SH-SY5Y (cell line): Measurements from ENCODE around the gene RBMS1.

Experiments used
- GATA2 ChIP-seq: IDR thresholded peaks from 2 replicates; pipeline ENCODE4 v1.6.1; 2011; ENCODE audit warnings: mild to moderate bottlenecking, low read depth, low read length
- GATA3 ChIP-seq: IDR thresholded peaks from 2 replicates; pipeline ENCODE4 v1.6.1; 2011; ENCODE audit warnings: low read depth, mild to moderate bottlenecking, low read length, moderate library complexity

The RBMS1 gene

GRCh38 chr2:160493227-160494028 is at the start of gene RBMS1:
Gene RBMS1 (minus strand): TSS chr2:160493807. CDS start chr2:160493363, 444 bp downstream.
- no peak for TF ChIP-seq GATA3
- no peak for TF ChIP-seq GATA2

- TF ChIP-seq GATA3 (no peak), GATA2 (no peak)
Measured at GRCh38 chr2:160541745-160542144, 48.1 kb upstream of the RBMS1 start.

GRCh38 chr2:160538559-160539355 is 45.1 kb upstream of the RBMS1 start:
- no peak for TF ChIP-seq GATA3
- no peak for TF ChIP-seq GATA2

- TF ChIP-seq GATA2, result no peak
- TF ChIP-seq GATA3, result no peak
Measured at GRCh38 chr2:160538115-160538514, 44.5 kb upstream of the RBMS1 start.

GRCh38 chr2:160534996-160535395 is 41.4 kb upstream of the RBMS1 start:
- TF ChIP-seq GATA3, result no peak
- TF ChIP-seq GATA2, result no peak

- TF ChIP-seq GATA3 (no peak), GATA2 (no peak)
Measured at GRCh38 chr2:160534249-160534648, 40.6 kb upstream of the RBMS1 start.

GRCh38 chr2:160533482-160533881 is 39.9 kb upstream of the RBMS1 start:
- no peak for TF ChIP-seq GATA3

- TF ChIP-seq GATA2 (no peak), GATA3 (no peak)
Measured at GRCh38 chr2:160532388-160532787, 38.8 kb upstream of the RBMS1 start.

- TF ChIP-seq GATA3 (no peak), GATA2 (no peak)
Measured at GRCh38 chr2:160522951-160523710, 29.5 kb upstream of the RBMS1 start.

GRCh38 chr2:160517731-160518130 is 24.1 kb upstream of the RBMS1 start:
- TF ChIP-seq GATA2 (no peak), GATA3 (no peak)

GRCh38 chr2:160516547-160517365 is 23.1 kb upstream of the RBMS1 start:
- TF ChIP-seq GATA2 (no peak), GATA3 (no peak)

GRCh38 chr2:160515120-160515519 is 21.5 kb upstream of the RBMS1 start:
- TF ChIP-seq GATA3 (no peak), GATA2 (no peak)

GRCh38 chr2:160513120-160513519 is 19.5 kb upstream of the RBMS1 start:
- TF ChIP-seq GATA3 (0 out of 2 replicates have a peak, but pooled peaks have one; percentile 24), GATA2 (peak; percentile 66; the same call in 1 of the 2 replicates)

- TF ChIP-seq GATA2 (no peak), GATA3 (no peak)
Measured at GRCh38 chr2:160512491-160512890, 18.9 kb upstream of the RBMS1 start.
